Heart left ventricle (tissue), 16 donors: ENCODE results near the gene MN1. TPM values are rescaled to one million over a fixed set of nuclear protein-coding genes. Genes with fewer than 3 reads are reported as not detected.

ENCODE experiments used
- ATAC-seq, 4 donors: fragments of 200-7000 bp; cut with Tn5 transposase; one replicate each; pipeline ENCODE4 v1.9.1; 2020 to 2022; ENCODE audit warnings: moderate library complexity in 4 of 4, mild to moderate bottlenecking in 3 of 4, moderate number of reproducible peaks in 1 of 4
- DNase-seq, 5 donors: peaks; one replicate each; pipeline ENCODE4 v3.0.0-alpha.2; 2020
- H3K27ac ChIP-seq, 12 donors: fragments of 200-600 bp; sonication (generic) in 4 of 12; one replicate each; pipeline versions ENCODE4 v1.5.0 to v1.8.0; 2016 to 2022; ENCODE audit warnings: mild to moderate bottlenecking in 2 of 12
- H3K27me3 ChIP-seq, 9 donors: fragments of 200-600 bp; sonication (generic) in 2 of 9; one replicate each; pipeline versions ENCODE4 v1.5.1 to v1.8.0; 2016 to 2022; ENCODE audit warnings: mild to moderate bottlenecking in 3 of 9
- H3K36me3 ChIP-seq, 9 donors: fragments of 200-600 bp; sonication (generic) in 2 of 9; one replicate each; pipeline versions ENCODE4 v1.5.0 to v1.8.0; 2018 to 2022; ENCODE audit warnings: mild to moderate bottlenecking in 2 of 9
- H3K4me1 ChIP-seq, 12 donors: fragments of 200-600 bp; sonication (generic) in 4 of 12; one replicate each; pipeline versions ENCODE4 v1.5.0 to v1.8.0; 2016 to 2022; ENCODE audit warnings: mild to moderate bottlenecking in 3 of 12
- H3K4me3 ChIP-seq, 12 donors: fragments of 200-600 bp; sonication (generic) in 4 of 12; one replicate each; pipeline versions ENCODE4 v1.5.0 to v1.8.0; 2017 to 2022; ENCODE audit warnings: mild to moderate bottlenecking in 9 of 12, moderate library complexity in 4 of 12
- H3K9me3 ChIP-seq, 12 donors: fragments of 200-600 bp; sonication (generic) in 4 of 12; one replicate each; pipeline versions ENCODE4 v1.5.0 to v1.8.0; 2016 to 2022; ENCODE audit warnings: mild to moderate bottlenecking in 1 of 12
- CTCF ChIP-seq, 12 donors: fragments of 200-600 bp; sonication (generic) in 4 of 12; IDR thresholded peaks; one replicate each; pipeline versions ENCODE4 v1.5.0 to v1.8.0; 2018 to 2022; ENCODE audit warnings: antibody characterized with exemption in 12 of 12, mild to moderate bottlenecking in 5 of 12
- POLR2A ChIP-seq, 2 donors: fragments of 450-650 bp; IDR thresholded peaks; one replicate each; pipeline ENCODE4 v1.6.1; 2017; ENCODE audit warnings: antibody characterized with exemption in 2 of 2, mild to moderate bottlenecking in 2 of 2, moderate library complexity in 2 of 2
- WGBS, 4 donors: extraction: QIAGEN DNeasy Blood & Tissue Kit in 2 of 4; methylation state at CpG; one replicate each; pipeline versions ENCODE4 v1.1.5 to v1.1.7; 2013 to 2018; 5-methylcytosine and 5-hydroxymethylcytosine counted together
- intact Hi-C, 10 donors: fragments of 100-400 bp; cut with DNase I; formaldehyde crosslinking; loops; one replicate each; pipeline versions ENCODE4 v1.11.1 to v1.14.2; 2022
- polyA plus RNA-seq, 2 donors: library from polyadenylated mRNA; stranded (reverse); fragments of 200-250 nt; gene quantifications; one replicate each; pipeline ENCODE4 v1.2.3, GENCODE V29; 2013
- total RNA-seq, 9 donors: library from RNA; depleted of rRNA in 2 of 9; stranded (reverse); fragments of >200 nt in 2 of 9; fragmentation: NEBNext Ultra II Directional in 3 of 9; extraction: Animal tissue kit (Norgen Biotek cat#: 25700) in 3 of 9; gene quantifications; one replicate each; pipeline versions ENCODE4 v1.1.0 to v1.2.4, GENCODE V29; 2016 to 2023
- donor health status: ischemic (EF 13 %, LVEDD 7.1; RV severe dilation, severe dysfunction).
- donor health status: healthy with polysubstance abuse.
- donor health status: DM: no; HTN: yes; CAD: no.
- donor health status: DM: no; HTN: no; CAD: no.
- donor health status: ischemic (EF 25% LVEDD 6.9; RV normal size, moderate dysfunction).
- donor health status: ischemic (EF 25% LVEDD 5.7; RV mildly dilated, moderate dysfunction).
- donor health status: healthy.
- donor health status: DM: yes; HTN: yes; CAD: no.
- donor health status: ischemic (EF 35%, LVEDD 5.7; RV mildly dilated, moderate dysfunction).
- donor health status: nonischemic (EF 11% LVEDD 7.7; RV severe dilation, severe dysfunction).
- donor health status: DM: yes; HTN: yes; CAD: no.
- donor health status: PGD.
- donor health status: ischemic (EF 29% LVEDD 5.4; RV normal size, mild dysfunction).
- donor health status: nonischemic (EF 23%, LVEDD 6.1; RV moderate dilation, normal function).

The MN1 gene
- total and polyA plus RNA-seq, 11 donors: 1.7 to 10.3 (median 4.9) TPM

DNA sequence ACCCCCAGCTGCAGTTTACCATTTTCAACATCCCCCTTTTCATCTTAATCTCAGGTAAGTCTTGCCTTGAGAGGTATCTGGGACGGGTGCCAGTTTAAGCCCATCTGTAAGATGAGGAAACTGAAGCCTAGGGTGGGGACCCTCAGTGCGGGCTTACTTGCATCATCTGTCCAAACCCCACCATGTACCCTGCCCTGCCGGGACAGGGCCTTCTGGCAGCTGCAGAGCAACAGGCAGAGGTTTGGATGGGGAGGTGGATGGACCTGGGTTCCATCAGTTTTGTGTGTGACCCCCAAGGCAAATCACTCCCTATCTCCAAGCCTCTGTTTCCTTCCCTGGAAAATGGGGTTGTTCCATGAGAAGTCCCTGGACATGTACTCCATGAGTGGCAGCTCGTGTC, 67.5 kb downstream of the MN1 start:
- Histone ChIP-seq H3K27ac (no peak overlapping the region), H3K4me1 (no peaks in the 10 kb centered on the region), H3K9me3 (peaks cover 0 to 14% (median 0%) of the 10 kb centered on the region in 12 donors), H3K36me3 (no peaks in the 10 kb centered on the region), H3K27me3 (no peaks in the 10 kb centered on the region), H3K4me3 (no peak overlapping the region)
- DNase-seq: no peak
- TF ChIP-seq POLR2A (IDR thresholded peaks at IDR 0.05) (no peak), CTCF (IDR thresholded peaks at IDR 0.05) (no peak)
- ATAC-seq: no peak
- WGBS, 4 donors: 92 to 100% (median 94%) methylated on average over 3 to 4 of the region's 4 CpGs
- intact Hi-C loops: no loop called here

- H3K4me3 ChIP-seq: no peak overlapping the region
- intact Hi-C loops: no loop called here
- no peak overlapping the region for H3K27ac ChIP-seq
- no peak for DNase-seq
- H3K36me3 ChIP-seq: no peaks in the 10 kb centered on the region
- WGBS, 4 donors: 85 to 95% (median 89%) methylated on average over 5 to 6 of the region's 6 CpGs
- TF ChIP-seq POLR2A (IDR thresholded peaks at IDR 0.05) (no peak), CTCF (IDR thresholded peaks at IDR 0.05) (no peak)
- peaks cover 0 to 10% (median 0%) of the 10 kb centered on the region in 12 donors for H3K9me3 ChIP-seq
- peaks cover 0 to 4% (median 1%) of the 10 kb centered on the region in 12 donors for H3K4me1 ChIP-seq
- ATAC-seq: no peak
- H3K27me3 ChIP-seq: no peaks in the 10 kb centered on the region
Measured at GRCh38 chr22:27732841-27733240, 68.7 kb downstream of the MN1 start.

DNA sequence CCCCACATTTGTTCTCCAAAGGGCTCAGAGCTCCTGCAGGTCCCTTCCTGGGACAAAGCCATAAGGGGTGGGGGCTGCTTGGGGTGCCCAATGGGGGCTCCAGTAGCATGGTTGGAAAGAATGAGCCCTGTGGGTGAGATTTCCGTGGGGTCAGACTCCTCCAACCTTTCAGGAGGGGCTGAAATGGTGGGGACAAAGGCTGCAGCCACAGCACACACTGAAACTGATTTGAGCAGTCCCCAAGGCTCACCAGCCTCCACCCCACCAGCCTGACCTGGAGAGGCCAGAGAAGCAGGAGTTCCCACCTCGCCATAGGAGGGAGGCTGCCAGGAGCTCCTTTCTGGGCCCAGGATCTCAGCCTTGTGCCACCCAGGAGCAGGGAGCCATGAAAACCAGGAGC, 69.2 kb downstream of the MN1 start:
- DNase-seq: no peak
- ATAC-seq: no peak
- TF ChIP-seq CTCF (IDR thresholded peaks at IDR 0.05): no peak
- no peak for TF ChIP-seq POLR2A (IDR thresholded peaks at IDR 0.05)

GRCh38 chr22:27731621-27732020, 69.9 kb downstream of the MN1 start:
- H3K9me3 ChIP-seq: no peaks in the 10 kb centered on the region
- TF ChIP-seq CTCF (IDR thresholded peaks at IDR 0.05) (no peak), POLR2A (IDR thresholded peaks at IDR 0.05) (no peak)
- ATAC-seq: no peak
- WGBS, 4 donors: 88 to 98% (median 92%) methylated on average over 3 of the region's 3 CpGs
- no peaks in the 10 kb centered on the region for H3K27me3 ChIP-seq
- no peak for DNase-seq
- H3K27ac ChIP-seq: no peak overlapping the region
- H3K4me1 ChIP-seq: peaks cover 0 to 16% (median 11%) of the 10 kb centered on the region in 12 donors
- H3K36me3 ChIP-seq: no peaks in the 10 kb centered on the region
- no peak overlapping the region for H3K4me3 ChIP-seq
- intact Hi-C loops: no loop called here

More for the DNA sequence above, 69.2 kb downstream of the MN1 start:
- Histone ChIP-seq H3K4me1 (peaks cover 0 to 8% (median 6%) of the 10 kb centered on the region in 12 donors), H3K4me3 (no peak overlapping the region), H3K9me3 (peaks cover 0 to 5% (median 0%) of the 10 kb centered on the region in 12 donors), H3K27ac (no peak overlapping the region), H3K27me3 (no peaks in the 10 kb centered on the region), H3K36me3 (no peaks in the 10 kb centered on the region)
- WGBS, 4 donors: 85 to 95% (median 89%) methylated on average over 2 of the region's 2 CpGs
- intact Hi-C loops: no loop called here
